ENCODE data around the gene GPR32.
"Not testable (repeated sequence)": the region's sequence is repeated elsewhere in the genome, so short reads cannot be mapped to it uniquely, and the experiment has no call there.

- not testable (repeated sequence) for TF ChIP-seq CTCF, POLR2A (IDR thresholded peaks at IDR 0.05)
Observed at GRCh38 chr19:50747141-50747540, 23.1 kb upstream of the GPR32 start.

Measured in adrenal gland (tissue), 5 donors.